HL-60/S4 treated with retinoic acid at 250 ng/mL for 4 days and 3 days (cell line): ENCODE measurements around the gene CHCHD6.

ENCODE experiments used
- in situ Hi-C: fragments of 300-500 bp; cut with MboI; formaldehyde crosslinking; loops from 2 replicates; pipeline ENCODE4 v1.7.0; 2022; ENCODE audit warnings: low sequenced_read_pairs

CHCHD6 gene

DNA sequence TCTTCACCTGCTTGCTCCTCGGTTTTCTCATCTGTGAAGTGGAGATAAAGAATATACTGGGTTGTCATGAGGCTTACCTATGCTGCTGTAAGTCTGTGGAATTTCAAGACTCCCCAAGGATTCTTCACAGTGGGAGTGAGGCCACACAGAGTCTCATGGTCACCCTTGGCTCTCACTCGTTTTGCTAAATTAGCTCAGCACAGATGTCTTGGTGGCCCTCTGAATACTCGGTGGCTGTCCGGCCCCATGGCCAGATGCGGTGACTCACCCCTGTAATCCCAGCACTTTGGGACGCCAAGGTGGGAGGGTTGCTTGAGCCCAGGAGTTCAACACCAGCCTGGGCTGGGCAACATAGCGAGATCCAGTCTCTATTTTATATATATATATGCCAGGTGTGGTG lies 5.0 kb upstream of the CHCHD6 start:
- in situ Hi-C loops, result no loop called here

DNA sequence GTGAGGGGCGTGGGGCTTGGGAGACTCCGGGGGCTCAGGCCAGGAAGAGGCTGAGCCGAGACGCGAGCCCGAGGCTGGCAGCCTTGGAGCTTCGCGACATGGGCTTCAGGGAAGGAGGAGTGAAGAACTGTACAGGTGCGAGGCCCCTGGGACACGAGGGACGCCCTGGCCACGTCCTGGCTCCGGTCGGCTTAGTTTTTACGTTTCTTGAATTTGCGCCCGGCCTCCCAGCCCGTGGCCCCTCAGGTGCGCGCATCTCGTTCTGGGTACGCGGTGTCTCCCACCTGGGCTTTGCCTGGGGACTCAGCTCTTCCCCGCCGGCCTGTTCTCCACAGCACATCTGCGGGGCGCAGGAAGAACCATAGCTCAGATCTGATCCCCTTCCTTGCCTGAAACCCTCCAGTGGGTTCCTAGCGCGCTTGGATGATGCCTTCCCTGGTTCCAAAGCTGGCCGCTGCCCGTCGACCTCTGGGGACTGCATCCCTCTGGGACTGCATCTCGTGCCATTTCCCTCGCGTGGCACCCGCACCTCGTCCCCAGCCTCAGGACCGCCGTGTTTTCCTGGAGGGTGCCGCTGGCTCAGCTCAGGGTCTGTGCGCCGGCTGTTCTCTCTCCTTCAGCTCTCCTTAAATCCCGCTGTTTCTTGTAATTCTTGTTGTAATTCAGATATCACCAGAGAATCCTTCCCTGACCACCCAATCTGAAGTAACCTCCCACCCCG lies 614 bp downstream of the CHCHD6 start:
- in situ Hi-C loops, result no loop called here

DNA sequence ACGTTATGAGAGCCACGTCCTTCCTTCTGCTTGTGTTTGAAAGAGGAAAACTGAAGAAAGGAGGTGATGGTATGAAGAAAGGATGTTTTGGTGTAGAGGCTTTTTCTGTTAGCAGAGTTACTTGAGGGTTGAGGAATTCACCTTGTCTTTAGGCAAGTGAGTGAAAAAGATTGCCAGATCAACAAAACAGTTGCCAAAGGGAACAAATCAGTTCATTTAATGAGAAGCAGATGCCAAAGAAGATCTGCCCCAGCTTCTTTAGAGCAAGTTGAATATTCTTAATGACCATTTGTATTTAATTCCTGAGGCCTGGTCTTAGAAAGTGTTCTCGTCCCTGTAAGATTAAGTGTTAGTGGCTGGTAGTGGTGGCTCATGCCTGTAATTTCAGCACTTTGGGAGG lies 2.6 kb downstream of the CHCHD6 start:
- in situ Hi-C loops, result no loop called here

DNA sequence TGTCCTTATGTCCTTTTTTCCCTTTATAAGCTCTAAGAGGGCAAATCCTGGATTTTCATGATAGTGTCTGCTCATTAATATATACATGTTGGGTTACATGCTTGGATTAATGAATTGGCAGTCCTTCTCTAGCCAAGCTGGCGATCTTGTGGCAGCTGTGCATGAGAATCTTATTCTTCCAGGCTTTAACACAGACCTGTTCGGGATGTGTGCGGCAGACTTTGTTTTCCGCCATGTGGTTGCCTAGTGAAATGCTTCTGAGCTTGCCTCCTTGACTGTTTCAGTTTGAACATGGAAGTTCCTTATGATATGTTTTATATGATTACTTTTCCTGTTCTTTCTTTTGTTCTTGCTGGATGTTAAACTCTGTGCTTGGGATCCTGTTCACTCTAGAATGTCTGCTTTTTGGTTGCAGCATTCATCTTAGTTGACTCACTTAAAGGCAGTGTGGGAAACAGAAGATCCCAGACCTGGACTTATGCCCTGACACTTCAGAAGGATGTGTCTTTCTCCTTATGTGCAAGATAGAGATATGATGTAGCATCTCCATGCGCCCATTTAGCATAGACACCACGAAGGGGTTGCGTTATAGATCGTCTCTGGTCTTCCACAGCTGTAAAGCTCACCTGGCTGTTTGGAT lies 7.2 kb downstream of the CHCHD6 start:
- in situ Hi-C loops, result no loop called here

DNA sequence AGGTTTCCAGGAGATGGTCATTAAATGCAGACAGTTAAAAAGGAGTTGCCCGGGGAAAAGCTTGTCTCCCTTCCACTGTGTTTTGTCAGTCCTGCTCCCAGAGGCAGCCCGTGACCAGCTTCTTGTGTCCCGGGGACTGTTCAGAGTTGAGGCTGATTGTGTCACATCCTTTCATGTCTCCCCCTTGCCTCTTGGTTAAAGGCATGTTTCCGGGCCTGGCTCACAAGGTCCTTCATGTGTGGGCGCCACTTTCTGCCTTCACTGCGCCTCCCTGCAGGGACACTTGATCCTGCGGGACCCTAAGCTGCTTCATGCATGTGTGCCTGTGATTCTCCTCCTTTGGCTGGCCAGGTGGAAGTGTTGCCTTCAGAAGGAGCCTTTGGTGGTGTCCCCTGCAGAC lies 9.2 kb downstream of the CHCHD6 start:
- in situ Hi-C loops, result no loop called here

DNA sequence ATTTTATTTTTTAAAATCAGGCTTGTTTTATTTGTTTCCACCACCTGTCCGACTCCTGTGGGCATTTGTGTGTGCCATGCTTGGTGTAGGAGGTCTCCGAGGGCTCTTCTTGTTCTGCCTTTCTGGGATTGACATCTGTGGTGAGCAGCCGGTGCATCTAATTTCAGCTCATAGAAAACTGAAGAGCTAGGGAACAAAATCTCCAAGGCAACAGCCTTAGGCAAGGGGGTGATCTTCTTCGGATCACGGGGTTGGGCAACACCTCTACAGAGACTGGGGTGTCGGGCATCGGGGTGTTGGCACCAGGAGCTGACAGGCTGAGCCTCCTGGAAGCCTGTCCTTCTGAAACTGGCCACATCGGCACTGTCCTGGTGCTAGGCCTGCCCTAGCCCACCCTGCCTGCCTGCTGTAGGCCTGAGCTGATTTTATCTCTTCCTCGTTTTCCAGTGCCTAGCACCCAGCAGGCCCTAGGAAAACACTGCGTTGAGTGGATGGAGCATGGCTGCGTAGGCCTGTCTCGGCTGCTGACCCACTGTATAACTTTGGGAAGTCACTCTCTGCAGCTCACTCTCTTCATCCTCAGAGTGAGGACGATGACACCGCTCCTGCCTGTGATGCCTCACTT lies 10.3 kb downstream of the CHCHD6 start:
- in situ Hi-C loops, result no loop called here

DNA sequence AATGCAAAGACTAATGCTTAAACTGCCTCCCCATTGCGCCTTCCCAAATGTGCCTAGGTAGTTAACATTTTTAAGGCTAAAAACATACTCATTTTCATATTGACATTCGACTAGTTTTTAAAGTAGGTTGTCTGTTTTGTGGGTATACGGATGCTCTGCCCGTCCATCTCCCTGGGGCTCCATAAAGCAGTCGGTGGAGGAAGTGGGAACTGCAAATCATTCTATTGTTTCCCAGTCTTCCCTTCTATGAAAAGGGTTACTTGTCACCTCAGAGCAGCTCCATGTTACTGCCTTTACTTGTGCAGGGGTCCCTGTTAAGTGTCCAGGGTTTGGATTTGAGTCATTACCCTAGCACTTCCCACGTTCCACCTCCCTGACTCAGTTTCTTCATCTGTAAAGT lies 10.9 kb downstream of the CHCHD6 start:
- in situ Hi-C loops, result no loop called here

DNA sequence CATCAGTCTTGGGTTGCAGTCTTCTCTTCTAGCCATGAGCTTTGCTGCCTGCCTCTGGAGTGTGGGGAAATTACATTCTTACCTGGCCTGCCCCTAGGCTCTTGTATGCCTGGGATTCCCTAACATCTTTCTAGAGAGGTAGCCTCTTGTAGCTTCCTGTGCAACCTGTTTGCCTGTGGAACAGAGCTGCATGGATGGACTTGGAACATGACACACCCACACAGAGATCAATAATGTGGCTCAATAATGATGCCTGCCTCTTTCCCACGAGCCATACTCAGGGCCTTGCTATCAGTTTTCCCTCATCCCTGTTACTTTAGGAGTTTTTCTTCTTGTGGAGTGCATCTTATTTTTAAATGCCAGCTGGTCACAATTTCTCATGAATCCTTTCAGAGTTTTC lies 11.4 kb downstream of the CHCHD6 start:
- in situ Hi-C loops, result no loop called here

DNA sequence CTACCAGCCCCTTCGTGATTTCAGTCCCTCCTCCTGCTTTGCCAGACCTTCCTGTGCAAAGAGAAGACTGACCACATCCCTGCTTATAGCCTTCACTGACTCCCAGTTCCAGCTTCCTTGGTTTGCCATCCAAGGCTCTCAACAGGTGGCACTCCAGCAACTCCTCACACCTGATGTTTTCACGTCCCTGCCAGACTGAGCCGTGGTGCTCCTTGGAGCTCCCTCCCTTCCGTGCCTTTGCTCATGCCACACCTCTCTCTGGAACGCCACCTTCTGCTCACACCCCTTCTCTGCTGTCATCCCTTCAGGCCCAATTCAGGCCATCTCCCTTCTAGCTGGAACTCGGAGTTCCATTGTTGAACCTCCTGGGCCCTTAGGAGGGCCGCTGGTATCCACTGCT lies 12.0 kb downstream of the CHCHD6 start:
- in situ Hi-C loops, result no loop called here

DNA sequence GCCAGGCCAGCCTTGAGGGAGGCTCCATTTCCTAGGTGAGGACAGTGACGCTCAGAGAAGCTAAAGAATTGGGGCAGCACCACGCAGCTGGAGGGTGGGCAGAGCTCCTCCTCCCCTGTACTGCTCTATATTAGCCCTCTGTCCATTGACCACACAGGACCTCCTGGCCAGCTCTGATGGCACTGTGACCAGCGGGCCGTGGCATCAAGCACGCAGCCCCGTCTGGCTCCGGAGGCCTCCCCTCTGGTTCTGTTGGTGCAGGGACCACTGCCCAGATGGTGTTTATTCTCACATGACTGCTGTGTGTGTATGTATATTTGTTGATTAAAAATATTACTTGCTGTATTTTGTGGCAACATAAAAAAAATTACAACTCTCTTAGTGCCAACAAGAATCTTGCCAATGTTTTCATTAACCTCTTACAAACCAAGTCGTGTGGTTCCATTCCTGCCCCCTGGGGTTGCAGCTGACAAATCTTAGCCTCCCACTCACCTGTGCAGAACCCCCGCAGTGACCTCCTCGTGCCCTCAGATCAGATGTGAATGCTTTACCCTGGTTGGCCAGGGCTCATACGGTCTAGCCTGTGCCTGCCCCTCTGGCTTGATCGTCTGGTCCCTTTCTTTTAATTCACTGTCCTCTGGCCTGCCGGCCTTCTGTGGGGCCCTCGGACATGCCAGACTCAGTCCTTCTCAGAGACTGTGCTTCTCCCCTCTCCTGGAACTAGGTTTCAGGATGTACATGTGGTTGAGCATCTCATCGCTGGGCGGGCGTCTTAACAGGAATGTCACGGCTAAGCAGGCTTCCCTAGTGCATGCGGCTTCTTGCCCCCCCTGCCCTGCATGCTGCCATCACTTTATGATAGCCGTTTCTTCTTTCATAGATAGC lies 14.8 kb downstream of the CHCHD6 start:
- in situ Hi-C loops, result no loop called here

DNA sequence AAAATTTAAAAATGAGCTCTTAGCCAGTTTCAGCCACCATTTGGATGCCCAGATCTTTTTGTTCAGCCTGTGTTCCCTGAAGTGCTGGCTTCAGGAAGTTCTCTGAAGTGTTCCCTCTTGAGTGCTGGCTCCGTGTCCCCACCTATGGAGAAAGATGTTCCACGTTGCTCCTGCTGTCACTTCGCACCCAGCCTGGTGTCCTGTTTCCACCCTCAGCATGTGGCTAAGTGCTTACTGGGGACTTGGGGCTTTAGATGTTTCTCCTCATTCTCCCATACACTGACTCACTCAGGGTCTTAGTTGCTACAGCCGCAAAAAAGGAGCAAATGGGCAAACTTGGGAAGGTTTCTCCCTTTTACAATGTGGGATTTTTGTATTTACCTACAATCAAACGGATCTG lies 16.6 kb downstream of the CHCHD6 start:
- in situ Hi-C loops, result no loop called here

DNA sequence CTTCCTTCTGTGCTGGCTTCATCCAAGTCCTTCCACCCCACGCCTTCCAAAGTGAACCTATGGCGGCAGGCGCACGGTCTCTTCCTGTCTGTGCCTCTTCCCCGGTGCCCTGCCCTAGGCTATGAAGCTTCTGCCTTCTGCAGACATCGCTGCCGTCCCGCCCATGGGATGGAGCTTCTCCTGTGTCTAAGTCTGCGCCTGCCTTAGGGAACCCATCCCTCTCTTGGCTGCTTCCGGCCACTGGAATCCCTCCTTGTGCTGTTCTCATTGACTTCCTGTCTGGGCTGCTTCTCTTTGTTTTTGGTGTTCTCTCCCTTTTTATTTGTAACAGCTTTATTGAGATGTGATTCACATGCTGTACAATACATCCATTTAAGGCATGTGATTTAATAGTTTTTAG lies 17.2 kb downstream of the CHCHD6 start:
- in situ Hi-C loops, result no loop called here

DNA sequence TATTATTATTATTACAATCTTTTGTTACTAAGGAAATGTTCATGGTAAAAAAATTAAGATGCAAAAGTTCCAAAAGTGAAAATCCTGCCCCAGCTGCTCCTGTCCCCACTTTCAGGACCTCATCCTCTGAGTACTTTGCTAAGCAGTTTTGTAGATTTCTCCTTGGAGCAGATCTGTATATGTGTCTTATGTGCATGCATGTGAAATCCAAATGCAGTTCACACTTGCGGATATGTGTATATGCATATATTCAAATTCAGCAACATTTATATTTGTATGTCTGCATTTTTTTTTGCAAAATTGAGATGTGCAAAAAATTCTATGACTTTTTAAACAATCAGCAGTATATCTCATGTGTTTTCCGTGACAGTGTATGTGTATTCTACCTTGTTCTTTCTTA lies 19.2 kb downstream of the CHCHD6 start:
- in situ Hi-C loops, result no loop called here

DNA sequence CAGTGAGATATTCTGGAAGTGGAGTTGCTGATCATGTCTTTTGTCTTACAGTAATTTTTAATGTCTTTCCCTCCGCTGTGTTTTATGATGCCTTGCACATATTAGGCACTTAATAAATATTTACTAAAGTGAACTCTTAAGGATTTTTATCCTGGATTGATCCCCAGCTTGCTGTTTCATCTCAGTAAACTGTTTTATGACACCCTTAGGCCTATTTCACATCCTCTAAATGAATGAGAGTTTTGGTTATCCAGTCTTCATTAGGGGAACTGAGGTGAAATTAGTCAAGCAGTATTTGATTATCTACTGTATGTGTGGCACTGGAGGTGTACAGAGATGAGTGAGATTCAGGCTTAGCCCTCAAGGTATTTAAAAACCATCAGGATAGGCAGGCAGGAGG lies 19.8 kb downstream of the CHCHD6 start:
- in situ Hi-C loops, result no loop called here

DNA sequence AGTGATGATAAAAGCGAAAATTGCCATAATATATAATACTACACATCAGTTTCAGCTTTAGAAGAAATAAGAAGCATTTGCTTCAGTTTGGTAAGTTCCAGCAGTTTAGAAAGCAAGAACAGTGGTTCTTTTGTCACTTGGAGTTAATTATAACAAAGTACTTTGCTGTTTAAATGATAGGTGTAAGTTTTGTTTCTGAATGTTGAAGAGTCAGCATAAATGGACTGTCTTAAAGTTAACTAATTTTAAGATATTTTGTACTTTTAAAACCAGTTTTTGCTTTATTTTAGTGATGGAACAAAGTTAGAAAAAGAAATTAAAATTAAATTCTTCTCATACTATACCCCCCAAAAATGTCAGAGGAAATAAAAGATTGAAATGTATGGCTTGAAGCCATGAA lies 24.6 kb downstream of the CHCHD6 start:
- in situ Hi-C loops, result no loop called here

DNA sequence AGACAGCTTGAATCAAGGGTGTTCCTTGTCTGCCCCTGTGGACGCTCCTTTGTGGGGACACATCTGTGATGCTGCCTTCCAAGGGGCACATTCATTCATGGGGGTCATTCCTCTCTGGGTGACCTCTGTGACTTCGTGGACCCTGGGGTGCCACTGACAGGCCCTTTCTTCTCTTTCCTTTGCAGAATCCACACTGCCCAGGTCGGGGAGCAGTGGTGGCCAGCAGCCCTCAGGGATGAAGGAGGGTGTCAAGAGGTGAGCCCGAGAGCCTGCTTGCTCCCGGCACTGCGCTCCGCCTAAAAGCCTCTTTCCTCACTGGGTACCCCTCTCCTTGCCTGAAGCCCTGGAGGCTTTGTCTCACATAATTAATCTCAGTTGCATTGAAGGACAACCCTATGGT lies 26.3 kb downstream of the CHCHD6 start:
- in situ Hi-C loops, result no loop called here

DNA sequence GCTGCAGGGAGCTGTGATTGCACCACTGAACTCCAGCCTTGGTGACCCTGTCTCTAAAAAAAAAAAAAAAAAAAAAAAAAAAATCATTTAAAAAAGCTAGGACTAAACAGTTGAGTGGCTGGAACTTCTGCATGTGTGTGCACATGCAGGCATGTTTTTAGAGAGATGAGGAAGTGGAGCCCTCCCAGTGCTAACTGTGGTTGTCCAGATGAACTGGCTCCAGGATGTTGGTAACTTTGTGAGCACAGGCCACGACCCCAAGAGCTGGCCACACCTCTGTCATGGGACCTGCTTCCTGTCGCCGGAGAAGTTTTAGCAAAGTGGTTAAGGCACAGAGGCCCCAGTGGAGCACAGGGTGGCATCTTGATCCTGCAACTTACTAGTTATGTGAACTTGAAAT lies 27.0 kb downstream of the CHCHD6 start:
- in situ Hi-C loops, result no loop called here

DNA sequence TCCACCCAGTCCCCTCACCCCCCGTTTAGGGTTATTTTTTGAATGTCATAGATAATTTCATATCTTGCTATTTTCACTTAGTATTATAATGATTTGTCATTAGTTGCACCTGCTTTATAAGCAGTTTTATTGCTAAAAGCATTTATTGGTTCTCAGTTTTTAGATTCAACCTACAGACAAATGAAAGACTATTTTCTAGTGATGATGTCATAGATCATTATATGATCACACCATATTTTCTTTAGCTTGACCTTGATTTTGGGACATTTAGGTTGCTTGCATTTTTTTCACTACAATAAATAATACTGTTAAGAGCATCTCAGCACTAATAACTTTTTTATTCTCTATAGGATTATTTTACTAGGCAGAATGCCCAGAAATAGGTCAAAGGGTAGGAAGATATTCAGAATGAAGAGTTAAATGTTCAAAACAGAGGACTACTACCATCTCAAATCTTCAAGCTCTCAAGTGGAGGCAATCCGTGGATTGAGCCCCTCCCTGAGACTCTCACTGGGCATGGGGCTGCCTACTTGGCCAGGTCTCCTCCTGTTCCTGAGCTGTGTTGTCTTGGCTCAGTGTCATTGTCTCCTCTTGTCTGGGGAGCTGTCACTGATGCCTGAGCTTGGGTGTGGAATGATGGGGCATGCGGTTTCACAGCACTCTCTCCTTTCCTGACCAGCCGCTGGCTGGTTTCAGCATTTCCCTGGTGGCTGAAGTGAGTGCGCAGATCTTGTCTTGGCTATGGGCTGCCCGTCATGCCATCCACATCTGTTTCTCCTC lies 28.4 kb downstream of the CHCHD6 start:
- in situ Hi-C loops, result no loop called here

DNA sequence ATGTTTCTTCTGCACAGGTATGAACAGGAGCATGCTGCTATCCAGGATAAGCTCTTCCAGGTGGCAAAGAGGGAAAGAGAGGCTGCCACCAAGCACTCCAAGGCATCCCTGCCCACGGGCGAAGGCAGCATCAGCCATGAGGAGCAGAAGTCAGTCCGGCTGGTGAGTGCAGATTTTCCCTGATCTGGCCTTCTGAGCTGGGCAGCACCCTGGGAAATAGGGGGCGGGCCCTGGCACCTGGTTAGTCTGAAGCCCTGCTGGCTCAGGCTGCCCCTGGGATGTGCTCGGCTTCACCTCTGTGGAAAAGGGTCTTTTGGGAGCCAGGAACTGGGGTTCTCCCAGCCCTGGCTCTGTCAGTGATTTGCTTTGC lies 29.0 kb downstream of the CHCHD6 start:
- in situ Hi-C loops, result no loop called here

DNA sequence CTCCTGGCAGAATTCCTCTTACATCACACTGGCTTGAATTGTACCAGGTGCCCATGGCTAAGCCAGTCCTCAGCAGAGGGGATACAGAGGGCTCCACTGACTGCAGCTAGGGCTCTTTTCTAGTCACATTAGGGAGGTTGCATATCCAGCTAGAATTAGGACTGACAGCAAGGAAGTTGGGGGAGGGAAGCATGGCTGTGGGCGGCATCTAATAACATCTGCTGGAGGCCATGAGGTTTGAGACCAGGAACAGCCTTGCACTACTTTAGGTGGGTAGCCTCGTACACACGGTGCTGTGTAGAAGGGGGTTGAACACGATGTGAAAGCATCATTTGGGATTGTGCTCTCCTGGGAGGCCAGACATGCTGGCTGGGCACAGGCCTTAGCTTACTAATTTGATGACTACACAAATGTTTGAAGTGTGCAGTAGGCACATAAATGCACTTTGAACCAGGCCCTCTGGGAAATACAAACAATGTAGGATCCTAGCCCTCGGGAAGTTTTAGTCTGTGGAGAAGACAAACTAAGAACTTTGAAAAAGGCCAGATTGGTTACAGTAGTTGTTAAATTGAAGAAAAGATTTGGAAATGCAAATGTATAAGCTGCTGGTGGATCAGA lies 30.2 kb downstream of the CHCHD6 start:
- in situ Hi-C loops, result no loop called here
